HepG2 (cell line): ENCODE data around the gene VWA3A. TPM values are rescaled to one million over a fixed set of nuclear protein-coding genes. Genes with fewer than 3 reads are reported as not detected.

Experiments used
- ARNTL ChIP-seq: sonication (generic); formaldehyde crosslinking; IDR thresholded peaks from 2 replicates; pipeline ENCODE4 v1.4.0; 2020; ENCODE audit warnings: mild to moderate bottlenecking, missing genetic modification reagents
- ATF1 ChIP-seq: IDR thresholded peaks from 2 replicates; pipeline ENCODE4 v1.6.1; 2016; ENCODE audit warnings: mild to moderate bottlenecking, control low read depth
- EHMT2 ChIP-seq: fragments of 200-600 bp; sonication (generic); IDR thresholded peaks from 2 replicates; pipeline ENCODE4 v1.7.0; 2017; ENCODE audit warnings: antibody characterized with exemption, low read depth, low read length, borderline replicate concordance
- FOXM1 ChIP-seq: sonication (generic); formaldehyde crosslinking; IDR thresholded peaks from 2 replicates; pipeline ENCODE4 v1.5.0; 2020; ENCODE audit warnings: missing genetic modification reagents
- HNRNPH1 ChIP-seq: fragments of 200-400 bp; formaldehyde crosslinking; optimal IDR thresholded peaks from 2 replicates; pipeline ENCODE3; 2017; ENCODE audit warnings: mild to moderate bottlenecking, low read depth, low read length
- ISX ChIP-seq: sonication (generic); formaldehyde crosslinking; conservative IDR thresholded peaks from 2 replicates; pipeline ENCODE4 v1.5.0; 2020; ENCODE audit warnings: missing genetic modification reagents
- MAZ ChIP-seq, 2 experiments: sonication (generic) in 1 of 2; formaldehyde crosslinking in 1 of 2; IDR thresholded peaks; 2 replicates each; pipeline versions ENCODE4 v1.5.0 to v1.6.1; 2012 to 2020; ENCODE audit warnings: low read depth in 2 of 2, mild to moderate bottlenecking in 2 of 2, borderline replicate concordance in 1 of 2, improper control_type of control experiment in 1 of 2, low read length in 1 of 2, missing genetic modification reagents in 1 of 2, moderate library complexity in 1 of 2
- NFKB2 ChIP-seq: sonication (generic); formaldehyde crosslinking; IDR thresholded peaks from 2 replicates; pipeline ENCODE4 v1.4.0; 2020; ENCODE audit warnings: missing genetic modification reagents, borderline replicate concordance
- NFYC ChIP-seq: IDR thresholded peaks from 2 replicates; pipeline ENCODE4 v1.6.1; 2016; ENCODE audit warnings: missing genetic modification reagents, missing compliant biosample characterization
- SIN3B ChIP-seq: fragments of 150-350 bp; IDR thresholded peaks from 2 replicates; pipeline ENCODE4 v1.6.1; 2014; ENCODE audit warnings: low read length
- TARDBP ChIP-seq: sonication (generic); formaldehyde crosslinking; IDR thresholded peaks from 2 replicates; pipeline ENCODE4 v1.8.0; 2022; ENCODE audit warnings: mild to moderate bottlenecking, missing genetic modification reagents
- THAP7 ChIP-seq: sonication (generic); formaldehyde crosslinking; IDR thresholded peaks from 2 replicates; pipeline ENCODE4 v1.8.1; 2023; ENCODE audit warnings: mild to moderate bottlenecking, missing genetic modification reagents
- WIZ ChIP-seq: sonication (generic); formaldehyde crosslinking; IDR thresholded peaks from 2 replicates; pipeline ENCODE4 v1.5.1; 2020; ENCODE audit warnings: mild to moderate bottlenecking, missing genetic modification reagents
- ZNF225 ChIP-seq: sonication (generic); formaldehyde crosslinking; IDR thresholded peaks from 2 replicates; pipeline ENCODE4 v1.4.0; 2020; ENCODE audit warnings: mild to moderate bottlenecking, missing genetic modification reagents
- ZNF253 ChIP-seq: sonication (generic); formaldehyde crosslinking; IDR thresholded peaks from 2 replicates; pipeline ENCODE4 v1.8.0; 2022; ENCODE audit warnings: mild to moderate bottlenecking, missing genetic modification reagents, borderline replicate concordance
- ZNF33B ChIP-seq: sonication (generic); formaldehyde crosslinking; IDR thresholded peaks from 2 replicates; pipeline ENCODE4 v1.5.1; 2020; ENCODE audit warnings: mild to moderate bottlenecking, missing genetic modification reagents
- ZNF468 ChIP-seq: sonication (generic); formaldehyde crosslinking; IDR thresholded peaks from 2 replicates; pipeline ENCODE4 v1.8.0; 2022; ENCODE audit warnings: mild to moderate bottlenecking, moderate library complexity, missing genetic modification reagents
- ZNF646 ChIP-seq: sonication (generic); formaldehyde crosslinking; IDR thresholded peaks from 2 replicates; pipeline ENCODE4 v1.9.0; 2021; ENCODE audit warnings: mild to moderate bottlenecking, missing genetic modification reagents
- ZNF678 ChIP-seq: sonication (generic); formaldehyde crosslinking; IDR thresholded peaks from 2 replicates; pipeline ENCODE4 v1.4.0; 2020; ENCODE audit warnings: mild to moderate bottlenecking, missing genetic modification reagents
- ZNF816 ChIP-seq: sonication (generic); formaldehyde crosslinking; IDR thresholded peaks from 2 replicates; pipeline ENCODE4 v1.8.0; 2022; ENCODE audit warnings: missing genetic modification reagents, mild to moderate bottlenecking, borderline replicate concordance
- polyA plus RNA-seq, 8 experiments: library from polyadenylated mRNA; depleted of rRNA in 3 of 8; stranded (reverse) in 7 of 8; unstranded in 1 of 8; fragments of >200 nt; fragmentation: Illumina TruSeq in 4 of 8; extraction: Trizol in 4 of 8; gene quantifications; 2 replicates each; pipeline versions ENCODE4 v1.2.1 to v1.2.3, GENCODE V29; 2011 to 2016; ENCODE audit warnings: low read depth in 4 of 8, missing spikeins in 1 of 8, mixed read lengths in 1 of 8; ENCODE audit not compliant: insufficient read depth in 1 of 8
- total RNA-seq, 5 experiments: library from RNA; depleted of rRNA; stranded (reverse); fragments of >200 nt; fragmentation: Illumina TruSeq; extraction: Trizol; gene quantifications; 2 replicates each; pipeline ENCODE4 v1.2.3, GENCODE V29; 2016; ENCODE audit warnings: low read depth in 1 of 5
- TF ChIP-seq, protein P1 (sequence below): sonication (generic); formaldehyde crosslinking; IDR thresholded peaks from 2 replicates; pipeline ENCODE4 v1.5.0; 2020; ENCODE audit warnings: mild to moderate bottlenecking, missing genetic modification reagents

VWA3A gene
- total and polyA plus RNA-seq, 2 of the 13 experiments (the other 11 are each of a cell fraction or from before 2014, with no cell fraction given), result 0.03 to 0.07 TPM

- TF ChIP-seq NFYC, result no peak
- TF ChIP-seq ATF1 (CRISPR knock-in tag), result no peak; the same call in 1 of the 2 replicates
- no peak for TF ChIP-seq SIN3B
- no peak for TF ChIP-seq THAP7 (CRISPR knock-in tag)
- no peak for TF ChIP-seq ZNF33B (CRISPR knock-in tag)
- TF ChIP-seq FOXM1 (CRISPR knock-in tag), result no peak
- no peak for TF ChIP-seq ZNF678
- TF ChIP-seq TARDBP (CRISPR knock-in tag), result no peak; the same call in 1 of the 2 replicates
- no peak for TF ChIP-seq WIZ (CRISPR knock-in tag)
- TF ChIP-seq ZNF816, result no peak; the same call in 1 of the 2 replicates
- TF ChIP-seq, protein P1, sequence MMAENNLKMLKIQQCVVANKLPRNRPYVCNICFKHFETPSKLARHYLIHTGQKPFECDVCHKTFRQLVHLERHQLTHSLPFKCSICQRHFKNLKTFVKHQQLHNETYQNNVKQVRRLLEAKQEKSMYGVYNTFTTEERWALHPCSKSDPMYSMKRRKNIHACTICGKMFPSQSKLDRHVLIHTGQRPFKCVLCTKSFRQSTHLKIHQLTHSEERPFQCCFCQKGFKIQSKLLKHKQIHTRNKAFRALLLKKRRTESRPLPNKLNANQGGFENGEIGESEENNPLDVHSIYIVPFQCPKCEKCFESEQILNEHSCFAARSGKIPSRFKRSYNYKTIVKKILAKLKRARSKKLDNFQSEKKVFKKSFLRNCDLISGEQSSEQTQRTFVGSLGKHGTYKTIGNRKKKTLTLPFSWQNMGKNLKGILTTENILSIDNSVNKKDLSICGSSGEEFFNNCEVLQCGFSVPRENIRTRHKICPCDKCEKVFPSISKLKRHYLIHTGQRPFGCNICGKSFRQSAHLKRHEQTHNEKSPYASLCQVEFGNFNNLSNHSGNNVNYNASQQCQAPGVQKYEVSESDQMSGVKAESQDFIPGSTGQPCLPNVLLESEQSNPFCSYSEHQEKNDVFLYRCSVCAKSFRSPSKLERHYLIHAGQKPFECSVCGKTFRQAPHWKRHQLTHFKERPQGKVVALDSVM (CRISPR knock-in tag), result no peak
- no peak for TF ChIP-seq ZNF253
- TF ChIP-seq MAZ (IDR thresholded peaks at IDR 0.05; ENCODE audit: borderline replicate concordance, low read depth, low read length), result no peak
- TF ChIP-seq MAZ (CRISPR knock-in tag; IDR thresholded peaks at IDR 0.05; ENCODE audit: low read depth), result no peak
- no peak for TF ChIP-seq ARNTL (CRISPR knock-in tag)
- no peak for TF ChIP-seq ZNF468 (CRISPR knock-in tag)
- TF ChIP-seq ZNF646, result no peak
- no peak for TF ChIP-seq NFKB2 (CRISPR knock-in tag)
- peak; percentile 36; the same call in 1 of the 2 replicates for TF ChIP-seq EHMT2
- no peak for TF ChIP-seq ISX (CRISPR knock-in tag)
- TF ChIP-seq ZNF225, result no peak; the same call in 1 of the 2 replicates
- no peak for TF ChIP-seq HNRNPH1
These were observed 99.4 kb downstream of the VWA3A start (continued) for GRCh38 chr16:22191532-22192260.
